DND-41 (cell line): ENCODE results near the gene QSOX2.

ENCODE experiments used
- ATAC-seq: fragments of 200-7000 bp; cut with Tn5 transposase; 3 replicates; pipeline ENCODE4 v1.9.1; 2021; ENCODE audit warnings: low read depth; ENCODE audit not compliant: insufficient read depth
- DNase-seq: peaks from one replicate; pipeline ENCODE4 v3.0.0-alpha.2; 2020
- H2AFZ ChIP-seq: 2 replicates; pipeline ENCODE4 v1.6.0; 2012; ENCODE audit warnings: low read depth, low read length
- H3K27ac ChIP-seq: 2 replicates; pipeline ENCODE4 v1.5.1; 2012; ENCODE audit warnings: low read length, inconsistent platforms
- H3K27me3 ChIP-seq: fragments of 200-600 bp; sonication (generic); 2 replicates; pipeline ENCODE4 v1.6.0; 2012; ENCODE audit warnings: low read length, mild to moderate bottlenecking, inconsistent platforms; ENCODE audit not compliant: insufficient read depth, poor library complexity
- H3K36me3 ChIP-seq: 2 replicates; pipeline ENCODE4 v1.5.1; 2012; ENCODE audit warnings: low read length, inconsistent platforms; ENCODE audit not compliant: insufficient read depth
- H3K4me1 ChIP-seq: 2 replicates; pipeline ENCODE4 v1.5.1; 2012; ENCODE audit warnings: mild to moderate bottlenecking, low read length; ENCODE audit not compliant: insufficient read depth
- H3K4me2 ChIP-seq: 2 replicates; pipeline ENCODE4 v1.6.0; 2012; ENCODE audit warnings: mild to moderate bottlenecking, moderate library complexity, low read length, inconsistent platforms; ENCODE audit not compliant: insufficient read depth
- H3K4me3 ChIP-seq, 2 experiments: fragments of 200-600 bp in 1 of 2; shearing (Covaris generic) in 1 of 2; 2 replicates each; pipeline ENCODE4 v1.5.1; 2012 to 2016; ENCODE audit warnings: inconsistent platforms in 2 of 2, low read length in 2 of 2, mild to moderate bottlenecking in 2 of 2, low read depth in 1 of 2, moderate library complexity in 1 of 2
- H3K79me2 ChIP-seq: 2 replicates; pipeline ENCODE4 v1.6.0; 2012; ENCODE audit warnings: low read length, inconsistent platforms; ENCODE audit not compliant: insufficient read depth
- H3K9ac ChIP-seq: 2 replicates; pipeline ENCODE4 v1.6.0; 2012; ENCODE audit warnings: low read depth, mild to moderate bottlenecking, inconsistent platforms, low read length, moderate library complexity
- H3K9me3 ChIP-seq: 2 replicates; pipeline ENCODE4 v1.5.1; 2012; ENCODE audit warnings: low read length, moderate library complexity, mild to moderate bottlenecking, inconsistent platforms; ENCODE audit not compliant: insufficient read depth, severe bottlenecking
- H4K20me1 ChIP-seq: 2 replicates; pipeline ENCODE4 v1.6.0; 2012; ENCODE audit warnings: low read length; ENCODE audit not compliant: insufficient read depth
- EZH2 ChIP-seq: IDR thresholded peaks from 3 replicates; pipeline ENCODE4 v1.6.1; 2012; ENCODE audit warnings: borderline replicate concordance, low read depth, mild to moderate bottlenecking, moderate library complexity, low read length, inconsistent platforms; ENCODE audit not compliant: severe bottlenecking
- TF ChIP-seq, protein P1 (sequence below): IDR thresholded peaks from 2 replicates; pipeline ENCODE4 v1.5.1; 2012; ENCODE audit warnings: borderline replicate concordance, low read length, moderate library complexity, mild to moderate bottlenecking; ENCODE audit not compliant: poor library complexity, severe bottlenecking; ENCODE audit errors: extremely low read depth

The QSOX2 gene

DNA sequence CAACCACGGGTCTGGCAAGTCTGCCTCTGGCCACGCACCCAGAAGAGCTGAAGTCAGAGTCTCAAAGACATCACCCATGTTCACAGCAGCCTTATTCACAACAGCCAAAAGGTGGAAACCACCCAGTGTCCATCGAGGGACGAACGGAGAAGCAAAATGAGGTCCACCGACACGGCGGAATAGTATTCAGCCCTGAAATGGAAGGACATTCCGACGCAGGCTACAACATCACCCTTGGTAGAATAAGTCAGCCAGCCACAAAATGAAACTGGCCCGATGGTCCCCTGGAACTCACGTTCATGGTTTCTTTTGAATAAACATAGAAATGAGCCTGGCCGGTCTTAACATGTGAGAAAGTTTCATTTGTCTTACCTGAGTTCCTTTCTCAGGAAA, 41.4 kb upstream of the QSOX2 start:
- Histone ChIP-seq H3K27me3 (no peaks in the 10 kb centered on the region), H3K9ac (no peak overlapping the region), H3K36me3 (no peaks in the 10 kb centered on the region), H3K4me3 (no peak overlapping the region), H3K9me3 (no peaks in the 10 kb centered on the region), H3K27ac (no peak overlapping the region), H3K4me1 (no peaks in the 10 kb centered on the region), H3K79me2 (no peaks in the 10 kb centered on the region), H4K20me1 (no peaks in the 10 kb centered on the region), H2AFZ (no peak overlapping the region), H3K4me2 (no peak overlapping the region)
- DNase-seq: no peak
- no peak for ATAC-seq
- TF ChIP-seq, protein P1, sequence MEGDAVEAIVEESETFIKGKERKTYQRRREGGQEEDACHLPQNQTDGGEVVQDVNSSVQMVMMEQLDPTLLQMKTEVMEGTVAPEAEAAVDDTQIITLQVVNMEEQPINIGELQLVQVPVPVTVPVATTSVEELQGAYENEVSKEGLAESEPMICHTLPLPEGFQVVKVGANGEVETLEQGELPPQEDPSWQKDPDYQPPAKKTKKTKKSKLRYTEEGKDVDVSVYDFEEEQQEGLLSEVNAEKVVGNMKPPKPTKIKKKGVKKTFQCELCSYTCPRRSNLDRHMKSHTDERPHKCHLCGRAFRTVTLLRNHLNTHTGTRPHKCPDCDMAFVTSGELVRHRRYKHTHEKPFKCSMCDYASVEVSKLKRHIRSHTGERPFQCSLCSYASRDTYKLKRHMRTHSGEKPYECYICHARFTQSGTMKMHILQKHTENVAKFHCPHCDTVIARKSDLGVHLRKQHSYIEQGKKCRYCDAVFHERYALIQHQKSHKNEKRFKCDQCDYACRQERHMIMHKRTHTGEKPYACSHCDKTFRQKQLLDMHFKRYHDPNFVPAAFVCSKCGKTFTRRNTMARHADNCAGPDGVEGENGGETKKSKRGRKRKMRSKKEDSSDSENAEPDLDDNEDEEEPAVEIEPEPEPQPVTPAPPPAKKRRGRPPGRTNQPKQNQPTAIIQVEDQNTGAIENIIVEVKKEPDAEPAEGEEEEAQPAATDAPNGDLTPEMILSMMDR: no peak
- no peak for TF ChIP-seq EZH2

DNA sequence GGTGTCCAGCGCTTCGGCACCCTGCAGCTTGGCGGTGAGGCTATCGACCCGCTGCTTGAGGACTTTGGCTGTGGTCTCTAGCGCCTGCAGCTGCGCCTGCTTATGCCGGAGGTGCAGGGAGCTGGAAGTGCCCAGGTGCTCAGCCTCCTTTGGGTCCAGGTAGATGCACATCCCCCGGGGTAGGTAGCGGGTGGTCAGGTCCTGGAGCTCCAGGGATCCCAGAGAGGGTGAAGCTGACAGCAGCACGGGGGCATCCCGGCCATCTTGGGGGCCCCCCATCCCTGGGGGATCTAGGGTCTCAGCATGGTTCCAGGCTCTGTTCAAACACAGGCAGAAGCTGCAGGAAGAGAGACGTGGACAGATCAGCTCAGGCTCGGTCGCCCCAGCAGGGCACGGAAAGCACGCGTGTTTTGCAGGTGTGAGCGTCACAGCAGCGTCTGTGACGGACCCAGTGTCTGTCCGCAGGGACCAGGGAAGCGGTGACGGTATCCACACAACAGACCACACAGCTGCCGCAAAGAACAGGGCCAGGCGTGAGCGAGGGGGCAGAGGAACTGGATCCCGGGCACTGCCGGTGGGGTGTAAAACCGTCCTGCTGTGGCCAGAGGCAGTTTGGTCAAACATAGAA, 40.9 kb upstream of the QSOX2 start:
- Histone ChIP-seq H3K27ac (no peak overlapping the region), H3K9me3 (no peaks in the 10 kb centered on the region), H3K79me2 (no peaks in the 10 kb centered on the region), H3K4me2 (no peak overlapping the region), H2AFZ (no peak overlapping the region), H3K36me3 (no peaks in the 10 kb centered on the region), H3K4me3 (no peak overlapping the region), H3K27me3 (no peaks in the 10 kb centered on the region), H3K9ac (no peak overlapping the region), H4K20me1 (no peaks in the 10 kb centered on the region), H3K4me1 (no peaks in the 10 kb centered on the region)
- ATAC-seq: no peak
- DNase-seq: no peak
- no peak for TF ChIP-seq EZH2
- TF ChIP-seq, protein P1: no peak

DNA sequence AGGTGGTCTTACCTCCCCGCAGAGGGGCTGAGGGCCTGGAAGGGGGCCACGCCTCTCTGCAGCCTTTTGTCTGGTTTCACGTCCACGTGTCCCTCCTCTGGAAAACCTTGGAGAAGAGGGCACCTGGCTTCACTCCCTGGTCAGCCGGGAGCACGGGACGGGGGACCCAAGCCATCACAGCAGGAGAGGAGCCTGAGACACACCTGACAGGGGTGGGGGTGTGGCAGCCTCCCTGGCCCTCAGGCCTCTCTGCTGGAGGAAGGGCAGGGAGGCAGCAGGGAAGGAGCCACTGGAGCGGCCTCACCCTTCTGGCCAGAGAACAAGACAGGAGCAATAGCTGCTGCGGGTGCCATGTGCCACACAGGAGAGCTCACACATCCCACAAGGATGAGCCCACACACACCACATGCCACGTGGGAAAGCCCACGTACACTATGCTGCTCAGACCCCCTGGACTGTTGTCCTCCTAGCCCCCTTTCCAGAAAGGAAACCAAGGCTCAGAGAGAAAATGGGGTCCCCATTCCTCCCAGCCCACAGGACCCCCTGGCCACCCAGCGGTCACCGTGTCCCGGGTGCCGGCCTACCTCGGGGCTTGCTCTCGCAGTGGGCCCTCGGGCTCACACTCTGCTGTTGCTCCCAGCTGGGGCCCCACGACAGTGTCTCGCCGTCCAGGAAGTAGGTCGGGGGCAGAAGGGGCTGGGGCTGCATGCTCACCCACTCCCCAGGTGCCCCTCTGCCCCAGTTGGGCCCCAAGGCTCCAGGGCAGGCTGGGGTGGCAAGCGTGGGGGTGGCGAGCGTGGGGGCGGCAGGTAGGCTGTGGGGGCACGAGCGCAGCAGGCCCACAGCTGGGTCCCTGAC, 40.1 kb upstream of the QSOX2 start:
- Histone ChIP-seq H3K9ac (no peak overlapping the region), H3K79me2 (no peaks in the 10 kb centered on the region), H3K27me3 (no peaks in the 10 kb centered on the region), H3K4me1 (no peaks in the 10 kb centered on the region), H3K27ac (no peak overlapping the region), H2AFZ (no peak overlapping the region), H4K20me1 (no peaks in the 10 kb centered on the region), H3K4me3 (no peak overlapping the region), H3K4me2 (no peak overlapping the region), H3K9me3 (no peaks in the 10 kb centered on the region), H3K36me3 (no peaks in the 10 kb centered on the region)
- TF ChIP-seq, protein P1: no peak
- no peak for TF ChIP-seq EZH2
- DNase-seq (no peak), ATAC-seq (no peak)
